CD4-positive, alpha-beta T cell treated with Interleukin-17A for 1 hour (primary cell): ENCODE results near the gene CCT8L2.
"Not testable (repeated sequence)": the region's sequence is repeated elsewhere in the genome, so short reads cannot be mapped to it uniquely, and the experiment has no call there.

Experiments
- DNase-seq: peaks from one replicate; pipeline ENCODE4 v3.0.0-alpha.2; 2020

Gene CCT8L2, protein sequence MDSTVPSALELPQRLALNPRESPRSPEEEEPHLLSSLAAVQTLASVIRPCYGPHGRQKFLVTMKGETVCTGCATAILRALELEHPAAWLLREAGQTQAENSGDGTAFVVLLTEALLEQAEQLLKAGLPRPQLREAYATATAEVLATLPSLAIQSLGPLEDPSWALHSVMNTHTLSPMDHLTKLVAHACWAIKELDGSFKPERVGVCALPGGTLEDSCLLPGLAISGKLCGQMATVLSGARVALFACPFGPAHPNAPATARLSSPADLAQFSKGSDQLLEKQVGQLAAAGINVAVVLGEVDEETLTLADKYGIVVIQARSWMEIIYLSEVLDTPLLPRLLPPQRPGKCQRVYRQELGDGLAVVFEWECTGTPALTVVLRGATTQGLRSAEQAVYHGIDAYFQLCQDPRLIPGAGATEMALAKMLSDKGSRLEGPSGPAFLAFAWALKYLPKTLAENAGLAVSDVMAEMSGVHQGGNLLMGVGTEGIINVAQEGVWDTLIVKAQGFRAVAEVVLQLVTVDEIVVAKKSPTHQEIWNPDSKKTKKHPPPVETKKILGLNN

DNA sequence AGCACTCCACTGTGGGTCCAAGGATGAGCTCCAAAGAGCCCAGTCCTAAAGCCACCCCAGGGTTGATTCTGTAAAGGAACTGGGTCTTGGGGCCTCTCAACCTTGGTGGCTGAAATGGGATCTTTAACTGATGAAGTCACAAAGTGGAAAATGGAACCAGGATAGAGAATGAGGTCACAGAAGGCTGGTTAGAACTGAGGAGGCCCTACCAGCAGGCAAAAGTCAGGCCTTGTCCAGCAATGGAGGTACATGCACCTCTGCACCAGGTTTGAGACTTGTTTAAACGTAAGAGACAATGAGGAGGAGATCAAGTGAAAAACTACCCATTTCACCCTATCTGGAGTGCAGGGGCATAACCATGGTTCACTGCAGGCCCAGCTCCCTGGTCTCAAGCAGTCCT is at the start of gene CCT8L2:
Gene CCT8L2, minus strand, starts transcription at position 101 of the 400 bp plus-strand sequence. CDS start 260 bp downstream, outside the sequence.
- not testable (repeated sequence) for DNase-seq

DNA sequence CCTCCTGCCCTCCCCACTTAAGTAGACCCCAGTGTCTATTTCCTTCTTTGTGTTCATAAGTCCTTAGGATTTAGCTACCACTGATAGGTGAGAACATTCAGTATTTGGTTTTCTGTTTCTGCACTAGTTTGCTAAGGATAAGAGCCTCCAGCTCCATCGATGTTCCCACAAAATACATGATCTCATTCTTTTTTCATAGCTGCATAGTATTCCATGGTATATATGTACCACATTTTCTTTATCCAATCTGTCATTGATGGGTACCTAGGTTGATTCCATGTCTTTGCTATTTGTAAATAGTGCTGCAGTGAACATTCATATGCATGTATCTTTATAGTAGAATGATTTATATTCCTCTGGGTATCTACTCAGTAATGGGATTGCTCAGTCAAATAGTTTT is 42.8 kb upstream of the CCT8L2 start:
- DNase-seq = not testable (repeated sequence)

DNA sequence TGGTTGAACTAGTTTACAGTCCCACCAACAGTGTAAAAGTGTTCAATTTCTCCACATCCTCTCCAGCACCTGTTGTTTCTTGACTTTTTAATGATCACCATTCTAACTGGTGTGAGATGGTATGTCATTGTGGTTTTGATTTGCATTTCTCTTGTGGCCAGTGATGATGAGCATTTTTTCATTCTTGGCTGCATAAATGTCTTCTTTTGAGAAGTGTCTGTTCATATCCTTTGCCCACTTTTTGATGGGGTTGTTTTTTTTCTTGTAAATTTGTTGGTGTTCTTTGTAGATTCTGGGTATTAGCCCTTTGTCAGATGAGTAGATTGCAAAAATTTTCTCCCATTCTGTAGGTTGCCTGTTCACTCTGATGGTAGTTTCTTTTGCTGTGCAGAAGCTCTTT is 41.5 kb upstream of the CCT8L2 start:
- DNase-seq = not testable (repeated sequence)

DNA sequence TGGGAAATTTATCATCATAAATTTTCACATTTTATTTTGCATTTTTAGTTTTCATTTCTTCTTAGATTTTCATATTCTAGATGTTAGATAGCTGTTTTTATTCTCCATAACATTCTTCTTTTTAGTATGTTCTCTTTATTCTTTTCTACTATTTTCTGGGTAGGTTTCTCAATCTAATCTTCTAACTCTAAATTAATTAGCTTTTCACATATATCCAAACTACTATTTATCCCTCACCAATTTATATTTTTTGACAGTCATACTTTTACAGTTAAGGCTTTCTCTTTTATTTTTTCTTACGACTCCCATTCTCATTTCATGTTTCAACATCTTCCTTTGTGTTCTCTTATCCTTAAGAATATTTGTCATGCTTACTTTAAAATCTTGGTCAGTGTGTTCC is 35.9 kb upstream of the CCT8L2 start:
- not testable (repeated sequence) for DNase-seq

DNA sequence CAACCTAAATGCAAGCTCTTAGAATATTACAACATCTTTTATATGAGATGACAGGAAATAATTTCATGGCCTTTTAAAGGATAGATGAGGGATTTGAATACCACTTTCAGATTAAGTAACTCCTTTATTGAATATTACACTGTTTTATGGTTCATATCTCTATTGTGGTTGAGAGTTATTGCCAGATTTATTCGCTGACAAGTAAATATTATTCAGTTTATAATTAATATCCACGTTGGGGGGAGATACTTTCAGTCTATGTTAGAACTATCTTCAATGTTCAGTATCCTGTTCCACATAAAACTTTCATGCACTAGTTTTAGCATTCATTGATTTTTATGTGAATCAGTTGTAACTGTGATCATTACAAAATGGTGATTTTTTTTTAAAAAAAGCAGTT is 32.4 kb upstream of the CCT8L2 start:
- not testable (repeated sequence) for DNase-seq

DNA sequence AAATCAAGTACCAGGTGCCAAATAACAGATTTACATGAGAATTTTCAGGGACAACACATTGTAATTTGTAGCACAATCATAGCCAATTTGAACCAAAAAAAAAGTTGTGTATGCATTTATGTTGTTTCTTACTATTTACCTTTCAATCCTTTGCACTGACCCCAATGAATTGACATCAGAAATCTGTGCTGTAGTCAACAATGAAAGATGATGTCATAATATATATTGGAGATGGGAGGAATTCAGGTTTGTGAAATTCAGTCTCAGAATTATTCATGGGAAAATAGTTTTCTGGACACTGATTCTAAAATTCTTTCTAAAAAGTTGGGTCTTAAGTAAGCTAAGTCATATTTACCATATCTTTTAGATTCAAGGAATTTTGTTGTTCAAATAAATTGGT is 31.0 kb upstream of the CCT8L2 start:
- DNase-seq = not testable (repeated sequence)

DNA sequence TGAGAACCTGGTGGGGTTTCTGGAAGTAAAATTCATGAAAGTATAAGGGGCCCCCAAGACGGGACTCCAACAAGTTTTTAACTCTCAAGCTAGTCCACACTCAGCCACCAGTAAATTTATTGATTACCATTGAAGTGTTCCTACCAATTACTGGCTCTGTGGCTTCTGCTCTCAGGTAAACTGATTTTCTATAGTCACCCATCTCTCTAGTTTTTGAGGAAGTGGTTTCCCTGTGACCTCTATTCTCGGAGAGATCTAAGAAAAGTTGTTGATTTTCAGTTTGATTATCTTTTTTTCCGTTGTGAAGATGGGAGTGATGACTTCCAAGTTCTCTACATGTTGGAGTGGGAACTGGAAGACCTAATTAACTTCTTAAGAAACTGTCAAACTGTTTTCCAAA is 24.9 kb upstream of the CCT8L2 start:
- not testable (repeated sequence) for DNase-seq

DNA sequence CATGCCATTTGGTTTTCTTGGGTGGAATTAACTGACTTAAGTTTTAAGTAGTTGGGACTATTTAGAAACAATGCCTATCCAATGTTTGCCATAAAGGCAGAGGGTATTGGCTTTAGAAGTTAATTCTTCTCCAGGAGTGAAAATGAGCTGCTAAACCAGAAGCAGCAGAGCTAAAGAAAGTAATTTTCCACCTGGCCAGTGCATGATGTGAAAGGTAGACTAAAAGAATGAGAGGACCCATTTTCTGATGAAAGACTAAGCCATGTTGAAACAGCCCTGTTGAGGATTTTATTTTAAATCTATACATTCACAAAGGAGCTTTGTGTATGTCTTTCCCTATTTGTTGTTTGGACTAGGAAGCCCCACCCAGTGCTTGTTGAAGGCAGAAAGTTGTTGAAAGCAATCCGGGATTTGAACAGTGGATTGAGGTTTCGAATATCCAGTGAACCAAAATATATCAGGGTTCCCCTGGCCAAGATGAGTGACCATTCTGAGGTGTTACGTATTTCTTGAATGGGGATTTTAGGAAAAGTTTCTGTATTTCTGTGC is 23.9 kb upstream of the CCT8L2 start:
- DNase-seq = not testable (repeated sequence)

DNA sequence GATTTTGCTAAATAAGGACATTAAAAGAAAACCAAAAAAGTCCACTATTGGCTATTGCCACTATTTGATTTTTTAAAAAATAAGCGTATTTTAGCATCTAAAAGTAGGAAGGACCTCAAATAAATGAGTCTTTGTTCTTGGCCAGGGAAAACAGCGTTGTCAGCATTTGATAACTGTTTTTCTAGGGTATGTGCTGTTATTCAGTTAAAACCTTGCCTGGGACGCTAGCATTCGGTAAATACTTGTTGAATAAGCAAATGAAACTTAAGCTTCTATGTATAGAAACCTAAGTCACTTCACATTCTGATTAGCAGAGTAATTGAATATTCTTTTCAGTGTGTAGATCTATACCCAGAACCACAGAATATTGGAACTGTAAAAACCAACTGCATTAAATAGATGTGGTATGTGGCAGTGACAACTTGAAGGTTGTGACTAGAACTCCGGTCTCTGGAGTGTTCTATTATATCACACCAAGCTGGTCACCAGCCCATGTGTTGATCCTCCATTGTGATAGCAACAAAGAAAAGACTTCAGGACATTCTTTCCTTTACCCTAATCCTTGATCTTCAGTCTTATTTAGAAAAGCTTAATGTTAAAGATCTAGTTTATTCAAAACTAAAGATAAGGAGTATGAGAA is 23.1 kb upstream of the CCT8L2 start:
- not testable (repeated sequence) for DNase-seq

DNA sequence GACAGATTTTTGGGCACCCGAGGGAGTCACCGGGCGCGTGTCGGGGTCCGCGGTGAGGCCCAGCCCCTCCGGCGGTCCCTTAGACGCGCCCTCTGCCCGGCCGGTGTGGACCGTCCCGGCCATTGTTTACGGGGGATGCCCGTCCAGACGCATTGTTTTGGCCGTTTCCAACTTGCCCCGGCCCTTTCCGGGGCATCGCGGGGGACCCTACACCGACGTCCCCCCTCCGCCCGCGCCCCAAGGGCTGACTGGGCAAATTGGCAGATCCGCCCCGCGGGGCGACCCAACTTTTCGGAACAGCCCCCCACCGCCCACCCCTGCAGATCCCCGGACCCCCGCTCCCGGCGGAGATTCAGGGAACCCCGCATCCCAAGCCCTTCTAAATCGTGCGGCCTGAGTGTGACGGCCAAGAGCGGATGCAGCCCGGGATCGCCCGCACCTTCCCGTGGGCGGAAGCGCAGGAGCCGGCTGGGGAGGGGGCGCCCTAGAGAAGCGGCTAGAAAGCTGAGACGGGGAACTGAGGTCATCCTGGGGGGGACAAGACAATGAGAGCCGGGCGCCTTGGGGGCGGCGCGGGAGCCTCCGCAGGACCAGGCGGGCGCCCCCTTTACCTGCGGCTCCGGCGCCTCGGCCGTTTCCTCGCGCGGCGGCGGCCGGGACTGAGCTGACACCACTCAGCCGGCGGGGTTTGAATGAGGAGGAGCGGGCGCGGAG is 17.1 kb upstream of the CCT8L2 start:
- no peak for DNase-seq

DNA sequence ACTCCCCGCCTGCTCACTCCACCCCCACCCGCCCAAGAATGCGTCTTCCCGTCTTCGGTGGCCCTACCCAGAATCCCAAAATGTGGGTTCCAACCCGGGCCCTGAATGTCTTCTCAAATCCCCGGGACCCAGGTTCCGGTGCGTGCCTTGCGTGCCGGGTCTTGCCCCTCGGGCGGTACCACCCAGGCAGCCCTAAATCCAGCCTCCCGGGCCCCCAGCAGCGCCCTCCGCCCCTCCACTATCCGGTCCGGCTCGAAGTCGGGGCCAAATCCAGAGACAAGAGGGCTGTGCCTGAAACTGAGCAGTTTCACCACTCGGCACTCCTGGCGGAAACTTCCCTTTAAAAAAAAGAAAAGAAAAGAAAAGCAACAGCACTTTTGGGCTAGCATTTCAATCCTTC is 16.3 kb upstream of the CCT8L2 start:
- DNase-seq = no peak

DNA sequence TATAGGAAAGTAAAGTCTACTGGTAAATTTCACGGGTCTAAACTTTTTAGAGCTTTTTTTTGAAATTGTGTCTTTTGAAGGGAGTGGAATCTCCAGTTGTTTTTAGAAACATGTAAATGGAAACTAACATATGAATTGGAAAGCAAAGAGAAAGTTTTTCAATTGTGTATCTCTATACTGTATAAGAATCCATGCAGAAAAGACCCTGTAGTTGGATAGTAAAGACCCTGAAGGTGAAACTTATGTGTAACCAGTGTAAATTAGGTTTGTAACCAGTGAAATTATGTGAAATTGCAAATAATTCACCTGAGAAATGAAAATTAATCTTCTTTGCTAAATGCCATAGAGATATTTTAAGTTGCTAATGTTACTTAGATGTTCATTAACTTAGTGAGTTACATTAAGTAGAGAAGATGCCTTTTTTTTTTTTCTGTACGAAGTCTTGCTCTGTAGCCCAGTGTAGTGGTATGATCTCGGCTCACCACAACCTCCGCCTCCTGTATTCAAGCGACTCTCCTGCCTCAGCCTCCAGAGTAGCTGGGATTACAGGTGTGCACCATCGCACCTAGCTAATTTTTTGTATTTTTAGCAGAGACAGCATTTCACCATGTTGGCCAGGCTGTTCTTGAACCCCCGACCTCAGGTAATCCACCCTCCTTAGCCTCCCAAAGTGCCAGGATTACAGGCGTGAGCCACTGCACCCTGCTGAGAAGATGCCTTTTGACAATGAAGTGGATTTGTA is 11.8 kb upstream of the CCT8L2 start:
- DNase-seq = not testable (repeated sequence)

DNA sequence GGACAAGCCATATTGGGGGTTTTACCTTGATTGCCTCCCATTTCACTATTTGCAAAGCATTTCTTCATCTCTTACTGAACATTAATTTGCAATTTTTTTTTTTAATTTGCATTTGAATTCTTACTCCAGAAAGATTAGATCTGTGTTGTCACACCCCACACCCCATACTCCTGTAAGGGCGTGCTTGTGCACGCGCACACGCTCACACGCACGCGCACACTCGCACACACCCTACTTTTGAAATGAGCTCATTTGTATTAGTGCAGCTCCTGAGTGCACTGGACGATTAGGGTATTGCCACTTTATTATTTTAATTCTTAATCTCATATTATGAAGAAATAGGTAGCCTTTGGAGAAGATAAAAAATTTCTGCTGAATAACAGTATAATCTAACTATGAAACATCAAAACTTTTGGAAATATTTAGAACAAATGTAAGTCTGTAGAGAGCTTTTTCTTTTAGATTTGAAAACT is 11.2 kb upstream of the CCT8L2 start:
- DNase-seq = not testable (repeated sequence)

DNA sequence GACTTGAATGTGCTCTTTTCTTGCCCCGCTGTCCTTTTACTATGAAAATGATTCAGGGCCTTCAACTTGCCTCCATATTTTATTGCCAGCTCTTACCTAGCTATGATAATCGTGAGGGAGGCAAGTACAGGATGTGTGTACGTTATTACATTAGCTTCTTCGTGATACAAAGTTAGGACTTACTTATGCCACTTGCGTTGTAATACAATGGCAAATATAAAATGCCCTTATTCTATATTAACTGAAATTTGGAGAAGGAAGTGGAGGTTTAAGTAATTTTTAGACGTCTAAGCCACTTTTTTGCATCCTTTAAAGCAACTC is 10.8 kb upstream of the CCT8L2 start:
- no peak for DNase-seq

DNA sequence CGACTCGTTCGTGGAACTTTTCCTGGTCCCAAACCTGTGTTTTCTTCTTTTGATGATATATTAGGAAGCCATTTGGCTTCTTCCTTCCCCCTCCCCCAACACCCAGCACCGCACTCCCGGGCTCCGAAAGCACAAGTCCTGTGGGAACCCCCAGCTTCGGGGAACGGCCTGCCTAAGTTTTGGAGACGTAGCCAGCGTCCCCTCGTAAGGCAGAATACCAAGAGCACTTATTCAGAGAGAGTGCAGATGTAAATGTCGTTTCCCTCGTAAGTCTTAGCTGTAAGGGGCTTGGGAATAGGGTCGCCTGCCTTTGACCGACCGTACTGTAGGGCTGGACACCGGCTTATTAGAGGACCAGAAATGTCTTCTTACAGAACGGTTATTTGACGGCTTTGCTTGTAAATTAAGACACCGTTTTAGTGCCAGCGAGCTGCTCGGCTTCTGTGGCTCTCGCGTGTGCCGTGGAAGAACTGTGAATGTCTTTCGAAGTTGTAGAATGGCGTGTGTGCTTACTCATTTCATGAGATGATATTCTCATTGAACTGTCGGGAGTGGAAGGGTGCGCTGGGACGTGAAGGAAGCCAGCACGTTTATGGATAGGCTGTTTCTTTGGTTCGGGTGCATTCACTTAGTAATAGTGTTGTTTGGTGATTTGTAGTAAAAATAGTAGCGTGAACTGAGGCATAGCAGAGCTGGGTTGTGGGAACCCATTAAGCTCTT is 10.3 kb upstream of the CCT8L2 start:
- not testable (repeated sequence) for DNase-seq

DNA sequence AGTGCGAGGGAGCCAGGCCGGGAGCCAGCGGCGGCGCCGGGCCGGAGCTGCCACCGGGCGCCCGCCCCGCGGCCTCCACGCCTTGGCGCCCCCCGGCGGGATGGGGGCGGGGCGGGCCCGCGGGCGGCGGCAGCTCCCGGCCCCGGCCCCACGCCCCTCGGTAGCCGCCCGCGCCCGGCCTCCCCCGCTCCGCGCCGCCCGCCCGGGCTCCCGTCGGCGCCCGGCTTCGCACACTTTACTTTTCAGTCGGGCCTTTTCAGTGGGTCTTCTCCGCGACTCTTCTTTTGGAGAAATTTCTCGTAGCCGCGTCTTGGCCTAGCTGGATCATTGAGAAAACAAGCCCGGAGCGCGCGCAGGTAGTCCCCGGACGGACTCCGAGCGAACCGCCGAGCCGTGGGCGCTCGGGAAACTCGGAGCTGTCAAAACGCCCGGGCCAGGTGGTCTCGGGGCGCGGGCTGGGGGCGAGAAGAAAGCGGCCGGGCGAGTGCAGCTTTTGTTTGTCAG is 9.7 kb upstream of the CCT8L2 start:
- not testable (repeated sequence) for DNase-seq

DNA sequence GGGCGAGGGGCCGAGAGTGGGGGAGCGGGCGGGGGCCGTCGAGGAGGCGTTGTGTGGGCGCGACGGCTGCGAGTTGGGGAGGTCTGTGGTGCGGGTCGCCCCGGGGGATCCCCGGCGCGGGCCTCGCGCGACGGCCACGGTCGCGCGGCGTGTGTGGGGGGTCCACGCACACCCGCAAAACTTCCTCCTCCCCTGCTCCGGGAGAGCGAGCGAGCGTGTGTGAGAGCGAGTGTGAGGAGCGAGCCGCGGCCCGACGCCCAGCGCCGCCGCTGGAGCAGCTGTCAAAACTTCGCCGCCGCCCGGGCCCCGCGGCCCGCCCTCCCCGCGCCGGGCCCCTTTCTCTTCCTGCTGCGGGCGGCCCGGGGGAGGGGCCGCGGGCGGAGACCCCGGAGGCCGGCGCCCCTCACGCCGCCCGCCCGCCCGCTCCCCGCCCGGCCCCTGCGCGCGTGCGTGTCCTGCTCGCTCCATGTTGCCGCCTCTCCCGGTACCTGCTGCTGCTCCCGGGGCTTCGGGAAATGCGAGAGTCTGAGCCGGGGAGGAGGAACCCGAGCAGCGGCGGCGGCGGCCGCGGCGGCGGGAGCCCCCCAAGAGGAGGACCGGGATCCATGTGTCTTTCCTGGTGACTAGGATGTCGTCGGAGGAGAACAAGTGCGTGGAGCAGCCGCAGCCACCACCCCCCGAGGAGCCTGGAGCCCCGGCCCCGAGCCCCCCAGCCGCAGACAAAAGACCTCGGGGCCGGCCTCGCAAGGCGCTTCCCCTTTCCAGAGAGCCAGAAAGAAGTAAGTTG is 9.0 kb upstream of the CCT8L2 start:
- DNase-seq = no peak

DNA sequence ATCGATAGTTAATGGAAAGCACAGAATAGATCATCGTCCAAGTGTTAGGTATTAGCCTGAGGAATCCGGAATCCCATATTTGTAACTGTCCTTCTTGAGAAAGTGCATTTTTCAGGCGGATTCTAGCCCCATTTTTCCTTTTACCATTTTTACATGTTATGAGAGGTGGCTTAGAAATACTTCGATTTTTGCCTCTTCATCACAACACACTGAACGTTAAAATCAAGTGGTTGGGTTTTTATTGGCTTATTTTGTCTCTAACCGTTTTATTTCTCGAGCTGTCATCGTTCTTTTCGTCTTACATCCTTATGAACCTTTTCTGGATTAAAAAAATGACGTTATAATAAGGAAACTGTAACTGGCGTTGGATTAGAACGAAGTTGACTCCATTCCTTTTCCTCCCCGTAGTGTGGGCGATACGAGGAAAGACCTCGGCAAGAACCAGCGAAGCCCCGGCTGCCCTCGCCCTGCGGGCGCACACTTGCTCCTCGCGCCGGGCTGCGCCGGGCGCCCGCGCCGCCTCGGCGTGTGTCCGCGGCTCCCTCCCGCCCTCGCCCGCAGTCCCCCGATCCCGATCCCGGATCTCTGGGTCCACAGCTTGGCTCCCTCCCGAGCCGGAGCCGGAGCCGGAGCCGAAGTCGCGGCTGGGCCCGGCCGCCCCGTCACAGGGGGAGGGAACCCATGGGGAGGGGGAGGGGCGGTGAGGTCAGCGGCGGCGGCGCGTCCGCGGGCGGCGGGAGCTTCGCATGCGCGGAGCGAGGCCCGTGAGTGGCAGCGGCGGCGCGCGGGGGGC is 8.2 kb upstream of the CCT8L2 start:
- DNase-seq = peak; percentile 21

DNA sequence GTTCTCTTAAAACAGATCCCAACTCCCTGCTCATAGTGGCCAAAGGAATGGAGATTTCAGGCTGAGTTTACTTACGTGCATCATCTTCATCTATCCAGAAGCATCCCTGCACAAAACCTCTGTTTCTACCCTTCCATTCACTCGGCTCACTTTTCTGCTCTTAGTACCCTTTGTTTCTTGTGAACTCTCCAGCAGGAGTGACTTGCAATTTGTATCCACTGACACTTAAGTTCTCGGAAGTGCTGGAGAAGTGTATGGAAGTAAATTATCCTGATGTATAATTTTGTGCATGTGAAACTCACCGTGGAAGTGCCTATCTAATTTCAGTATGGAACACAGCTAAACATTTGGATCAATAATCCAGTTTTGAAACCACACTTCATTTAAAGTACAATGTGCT is 7.0 kb upstream of the CCT8L2 start:
- DNase-seq = not testable (repeated sequence)

DNA sequence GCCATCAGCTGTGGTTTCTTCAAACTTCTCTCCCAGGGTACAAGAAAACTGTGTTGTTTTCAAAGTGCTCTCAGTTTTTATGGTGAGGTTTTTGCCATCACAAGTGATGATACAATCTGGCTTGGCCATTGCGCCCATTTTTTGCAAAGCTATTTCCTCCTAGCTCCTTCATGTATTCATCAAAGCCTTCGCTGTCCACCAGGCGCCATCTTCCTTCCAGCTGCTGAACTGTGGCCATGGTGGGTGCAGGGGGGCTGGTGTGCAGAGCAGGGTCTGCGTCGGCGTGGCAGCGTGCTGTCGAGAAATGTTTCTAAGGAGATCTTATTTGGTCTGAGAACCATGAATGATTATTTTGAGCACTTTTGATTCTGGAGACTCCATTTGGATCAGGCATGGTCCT is 2.6 kb upstream of the CCT8L2 start:
- not testable (repeated sequence) for DNase-seq
